Measurements from ENCODE around the gene ROR1.

- TF ChIP-seq POLR2AphosphoS5 (IDR thresholded peaks at IDR 0.05; ENCODE audit: low read depth, low read length): no peak
- TF ChIP-seq TAF1 (IDR thresholded peaks at IDR 0.05; ENCODE audit: borderline replicate concordance, insufficient read depth, low read length): no peak
- no peak for TF ChIP-seq SIN3A (IDR thresholded peaks at IDR 0.05; ENCODE audit: borderline replicate concordance, insufficient read depth, low read length)
- no peak for TF ChIP-seq REST (IDR thresholded peaks at IDR 0.05; ENCODE audit: insufficient read depth in 1 of 2, low read depth in 2 of 2, low read length in 2 of 2)
These were observed 59.7 kb downstream of the ROR1 start for GRCh38 chr1:63833363-63834119.
